ENCODE data around the gene NDUFV1. TPM values are rescaled to one million over a fixed set of nuclear protein-coding genes. Genes with fewer than 3 reads are reported as not detected.
"Not testable (repeated sequence)": the region's sequence is repeated elsewhere in the genome, so short reads cannot be mapped to it uniquely, and the experiment has no call there.

NDUFV1 gene
- total RNA-seq, 1 experiment from 2014 or later = 321 TPM

- H3K4me2 ChIP-seq = no peak overlapping the region
- ChIA-PET POLR2A (ENCODE audit: unreplicated experiment) (no interaction called here), CTCF (interaction anchor here (0.6 kb wide), 2 partner anchors 39 to 445 kb away, joined by 4 to 6 read pairs; partner anchors contain the start of gene CABP2)
- TF ChIP-seq, protein P1, sequence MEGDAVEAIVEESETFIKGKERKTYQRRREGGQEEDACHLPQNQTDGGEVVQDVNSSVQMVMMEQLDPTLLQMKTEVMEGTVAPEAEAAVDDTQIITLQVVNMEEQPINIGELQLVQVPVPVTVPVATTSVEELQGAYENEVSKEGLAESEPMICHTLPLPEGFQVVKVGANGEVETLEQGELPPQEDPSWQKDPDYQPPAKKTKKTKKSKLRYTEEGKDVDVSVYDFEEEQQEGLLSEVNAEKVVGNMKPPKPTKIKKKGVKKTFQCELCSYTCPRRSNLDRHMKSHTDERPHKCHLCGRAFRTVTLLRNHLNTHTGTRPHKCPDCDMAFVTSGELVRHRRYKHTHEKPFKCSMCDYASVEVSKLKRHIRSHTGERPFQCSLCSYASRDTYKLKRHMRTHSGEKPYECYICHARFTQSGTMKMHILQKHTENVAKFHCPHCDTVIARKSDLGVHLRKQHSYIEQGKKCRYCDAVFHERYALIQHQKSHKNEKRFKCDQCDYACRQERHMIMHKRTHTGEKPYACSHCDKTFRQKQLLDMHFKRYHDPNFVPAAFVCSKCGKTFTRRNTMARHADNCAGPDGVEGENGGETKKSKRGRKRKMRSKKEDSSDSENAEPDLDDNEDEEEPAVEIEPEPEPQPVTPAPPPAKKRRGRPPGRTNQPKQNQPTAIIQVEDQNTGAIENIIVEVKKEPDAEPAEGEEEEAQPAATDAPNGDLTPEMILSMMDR (conservative IDR thresholded peaks at IDR 0.05) = no peak
- no peak for TF ChIP-seq EZH2 (IDR thresholded peaks at IDR 0.05; ENCODE audit: low read depth)
- no peak overlapping the region for H3K4me3 ChIP-seq
- H3K27me3 ChIP-seq (ENCODE audit: insufficient read depth, low read depth) = no peaks in the 10 kb centered on the region
- no peak overlapping the region for H3K27ac ChIP-seq
- intact Hi-C loops (cut with micrococcal nuclease; ENCODE audit: unreplicated experiment) = no loop called here
- no peaks in the 10 kb centered on the region for H3K36me3 ChIP-seq (ENCODE audit: low read depth)
- no TSS peak for BruUV-seq (replicated peaks)
- DNase-seq = no peak
- no peak overlapping the region for H2AFZ ChIP-seq
- H3F3A ChIP-seq (ENCODE audit: insufficient read depth, low read depth) = peaks cover 5% of the 10 kb centered on the region; the same call in 1 of the 2 replicates
- H3K4me1 ChIP-seq (replicated peaks; ENCODE audit: insufficient read depth) = peaks cover 29% of the 10 kb centered on the region
- no peaks in the 10 kb centered on the region for H3K9me3 ChIP-seq (ENCODE audit: insufficient read depth, low read depth)
- H3K79me2 ChIP-seq (ENCODE audit: low read depth) = no peaks in the 10 kb centered on the region
- no peaks in the 10 kb centered on the region for H3K9me2 ChIP-seq (ENCODE audit: insufficient read depth)
- H4K20me1 ChIP-seq (ENCODE audit: insufficient read depth) = no peaks in the 10 kb centered on the region
Measured at GRCh38 chr11:67561971-67562619, 44.6 kb upstream of the NDUFV1 start.

DNA sequence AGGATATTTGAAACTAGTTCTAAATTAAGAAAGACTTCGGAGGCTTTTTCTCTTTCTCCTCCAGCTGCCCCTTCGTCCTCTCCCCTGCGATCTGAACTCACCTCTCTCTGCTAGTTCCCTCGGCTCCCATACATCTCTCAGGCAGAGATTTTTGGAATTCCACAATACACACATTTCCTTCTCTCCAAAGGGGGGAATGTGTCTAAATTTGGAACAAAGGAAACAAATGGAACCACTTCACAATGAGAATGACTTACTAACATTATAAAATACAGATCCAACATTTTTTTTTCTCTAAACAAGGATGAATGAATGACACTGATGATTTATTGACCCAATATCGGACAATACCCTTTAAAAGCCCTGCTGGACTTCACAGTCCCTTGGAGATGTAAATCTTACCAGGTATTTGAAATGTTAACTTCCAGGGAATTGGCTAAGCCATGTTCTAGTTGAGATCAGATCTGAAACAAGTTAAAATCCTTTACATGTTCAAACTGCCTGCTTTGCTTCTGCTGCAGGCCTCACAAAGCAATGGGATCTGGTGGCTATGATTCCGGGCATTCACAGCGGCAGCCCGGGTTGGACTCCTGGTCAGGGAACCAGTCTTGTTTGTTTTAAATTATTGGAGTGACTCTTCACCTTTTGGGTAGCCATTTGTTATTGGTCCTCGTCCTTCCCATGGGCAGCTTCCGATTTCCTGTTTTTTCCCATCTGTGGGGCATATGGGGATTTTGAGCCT is 43.6 kb upstream of the NDUFV1 start:
- intact Hi-C loops (cut with micrococcal nuclease; ENCODE audit: unreplicated experiment) = no loop called here
- H3K27me3 ChIP-seq (ENCODE audit: insufficient read depth, low read depth) = no peaks in the 10 kb centered on the region
- DNase-seq = no peak
- H3K4me3 ChIP-seq = no peak overlapping the region
- POLR2A ChIA-PET (ENCODE audit: unreplicated experiment) = no interaction called here
- peak overlapping the region; percentile 63 for H2AFZ ChIP-seq
- H3K9me2 ChIP-seq (ENCODE audit: insufficient read depth) = no peaks in the 10 kb centered on the region
- CTCF ChIA-PET = interaction anchor here (0.6 kb wide), 1 partner anchor 446 kb away, joined by 4 read pairs; no protein-coding TSS in a partner anchor
- H3F3A ChIP-seq (ENCODE audit: insufficient read depth, low read depth) = peaks cover 5% of the 10 kb centered on the region; the same call in 1 of the 2 replicates
- H4K20me1 ChIP-seq (ENCODE audit: insufficient read depth) = no peaks in the 10 kb centered on the region
- peak overlapping the region; percentile 64 for H3K4me2 ChIP-seq
- H3K9me3 ChIP-seq (ENCODE audit: insufficient read depth, low read depth) = no peaks in the 10 kb centered on the region
- peak overlapping the region; percentile 52 for H3K27ac ChIP-seq
- peaks cover 29% of the 10 kb centered on the region for H3K4me1 ChIP-seq (replicated peaks; ENCODE audit: insufficient read depth)
- H3K36me3 ChIP-seq (ENCODE audit: low read depth) = no peaks in the 10 kb centered on the region
- TF ChIP-seq, protein P1 (conservative IDR thresholded peaks at IDR 0.05) = no peak
- TF ChIP-seq EZH2 (IDR thresholded peaks at IDR 0.05; ENCODE audit: low read depth) = no peak
- TSS peak; percentile 79 for BruUV-seq (replicated peaks)
- no peaks in the 10 kb centered on the region for H3K79me2 ChIP-seq (ENCODE audit: low read depth)

GRCh38 chr11:67563705-67564114 is 43.0 kb upstream of the NDUFV1 start:
- H3F3A ChIP-seq (ENCODE audit: insufficient read depth, low read depth); H4K20me1 ChIP-seq (ENCODE audit: insufficient read depth); H3K9me2 ChIP-seq (ENCODE audit: insufficient read depth); POLR2A ChIA-PET (ENCODE audit: unreplicated experiment); BruUV-seq (replicated peaks); H3K9me3 ChIP-seq (ENCODE audit: insufficient read depth, low read depth); intact Hi-C loops (cut with micrococcal nuclease; ENCODE audit: unreplicated experiment); H3K36me3 ChIP-seq (ENCODE audit: low read depth); H3K79me2 ChIP-seq (ENCODE audit: low read depth); H3K27me3 ChIP-seq (ENCODE audit: insufficient read depth, low read depth): not testable (repeated sequence)
- Histone ChIP-seq H3K27ac (peak overlapping the region; percentile 52), H3K4me3 (peak overlapping the region; percentile 22; the same call in 1 of the 2 replicates), H2AFZ (peak overlapping the region; percentile 63), H3K4me1 (replicated peaks; ENCODE audit: insufficient read depth) (peaks cover 29% of the 10 kb centered on the region), H3K4me2 (peak overlapping the region; percentile 64)
- peak; percentile 80 to 86 for DNase-seq
- CTCF ChIA-PET = interaction anchor here (0.5 kb wide), 1 partner anchor 193 kb away, joined by 7 read pairs; no protein-coding TSS in a partner anchor

All from PC-9 (cell line).